Measurements from ENCODE around the gene ACER1. TPM values are rescaled to one million over a fixed set of nuclear protein-coding genes. Genes with fewer than 3 reads are reported as not detected.

Gene ACER1
- polyA plus RNA-seq, 1 donor (not counting 4 experiments of a cell fraction or from before 2014, with no cell fraction given): 0.38 TPM

- no peak for DNase-seq (ENCODE audit: low read depth, low spot score)
- Histone ChIP-seq H3K4me2 (ENCODE audit: control insufficient read depth, extremely low read depth, insufficient read depth, low read depth, low read length) (no peak overlapping the region), H3K27ac (ENCODE audit: control insufficient read depth, insufficient read depth, low read length) (no peak overlapping the region), H3K9me1 (ENCODE audit: control insufficient read depth, extremely low read depth, insufficient read depth, low read length) (no peaks in the 10 kb centered on the region), H2AFZ (ENCODE audit: control insufficient read depth, low read length) (no peak overlapping the region), H3K27me3 (ENCODE audit: control insufficient read depth, extremely low read depth, insufficient read depth, low read length) (no peaks in the 10 kb centered on the region), H3K9ac (ENCODE audit: control insufficient read depth, extremely low read depth, insufficient read depth, low read length) (no peak overlapping the region), H3K79me2 (ENCODE audit: control insufficient read depth, insufficient read depth, low read length) (peaks cover 81% of the 10 kb centered on the region), H3K36me3 (ENCODE audit: control insufficient read depth in 2 of 2, extremely low read depth in 1 of 2, insufficient read depth in 2 of 2, low read length in 2 of 2) (peaks cover 6 to 11% of the 10 kb centered on the region in 2 experiments), H3K4me3 (ENCODE audit: control insufficient read depth in 2 of 3, extremely low read depth in 1 of 3, insufficient read depth in 2 of 3, low read depth in 1 of 3, low read length in 3 of 3) (no peak overlapping the region), H3K9me3 (ENCODE audit: control insufficient read depth, low read depth, low read length) (no peaks in the 10 kb centered on the region), H3K4me1 (ENCODE audit: control insufficient read depth, extremely low read depth, insufficient read depth, low read length) (peaks cover 32% of the 10 kb centered on the region), H4K20me1 (ENCODE audit: control insufficient read depth, extremely low read depth, insufficient read depth, low read length) (peaks cover 42% of the 10 kb centered on the region)
- FAIRE-seq: no peak
- TF ChIP-seq CTCF (optimal IDR thresholded peaks at IDR 0.05 in 1 of 3, IDR thresholded peaks at IDR 0.05 in 1 of 3, conservative IDR thresholded peaks at IDR 0.05 in 1 of 3; ENCODE audit: extremely low read depth in 1 of 3, insufficient read depth in 2 of 3, low read length in 3 of 3): no peak
- TF ChIP-seq EZH2 (IDR thresholded peaks at IDR 0.05; ENCODE audit: low read length): no peak
- dilution Hi-C loops (cut with MboI; ENCODE audit: extremely low pct_ligation_motif_present, low sequenced_read_pairs): no loop called here
These were observed 62.6 kb downstream of the ACER1 start for GRCh38 chr19:6270822-6271221.

- Histone ChIP-seq H3K79me2 (ENCODE audit: control insufficient read depth, insufficient read depth, low read length) (peaks cover 75% of the 10 kb centered on the region), H4K20me1 (ENCODE audit: control insufficient read depth, extremely low read depth, insufficient read depth, low read length) (peaks cover 41% of the 10 kb centered on the region), H3K9ac (ENCODE audit: control insufficient read depth, extremely low read depth, insufficient read depth, low read length) (no peak overlapping the region), H2AFZ (ENCODE audit: control insufficient read depth, low read length) (no peak overlapping the region), H3K27me3 (ENCODE audit: control insufficient read depth, extremely low read depth, insufficient read depth, low read length) (no peaks in the 10 kb centered on the region), H3K9me3 (ENCODE audit: control insufficient read depth, low read depth, low read length) (no peaks in the 10 kb centered on the region), H3K4me3 (ENCODE audit: control insufficient read depth in 2 of 3, extremely low read depth in 1 of 3, insufficient read depth in 2 of 3, low read depth in 1 of 3, low read length in 3 of 3) (no peak overlapping the region), H3K9me1 (ENCODE audit: control insufficient read depth, extremely low read depth, insufficient read depth, low read length) (no peaks in the 10 kb centered on the region), H3K4me2 (ENCODE audit: control insufficient read depth, extremely low read depth, insufficient read depth, low read depth, low read length) (no peak overlapping the region), H3K4me1 (ENCODE audit: control insufficient read depth, extremely low read depth, insufficient read depth, low read length) (peaks cover 32% of the 10 kb centered on the region), H3K27ac (ENCODE audit: control insufficient read depth, insufficient read depth, low read length) (no peak overlapping the region), H3K36me3 (ENCODE audit: control insufficient read depth in 2 of 2, extremely low read depth in 1 of 2, insufficient read depth in 2 of 2, low read length in 2 of 2) (peaks cover 6 to 11% of the 10 kb centered on the region in 2 experiments)
- FAIRE-seq (no peak), DNase-seq (ENCODE audit: low read depth, low spot score) (no peak)
- TF ChIP-seq EZH2 (IDR thresholded peaks at IDR 0.05; ENCODE audit: low read length) (no peak), CTCF (optimal IDR thresholded peaks at IDR 0.05 in 1 of 3, IDR thresholded peaks at IDR 0.05 in 1 of 3, conservative IDR thresholded peaks at IDR 0.05 in 1 of 3; ENCODE audit: extremely low read depth in 1 of 3, insufficient read depth in 2 of 3, low read length in 3 of 3) (no peak)
- dilution Hi-C loops (cut with MboI; ENCODE audit: extremely low pct_ligation_motif_present, low sequenced_read_pairs): no loop called here
These were observed 63.2 kb downstream of the ACER1 start for GRCh38 chr19:6270076-6270745.

Data from keratinocyte (primary cell).